GM23338 (cell line): Measurements from ENCODE around the gene AGA. TPM values are rescaled to one million over a fixed set of nuclear protein-coding genes. Genes with fewer than 3 reads are reported as not detected.

Experiments used
- ATAC-seq: fragments of 200-7000 bp; cut with Tn5 transposase; 3 replicates; pipeline ENCODE4 v1.9.1; 2020
- DNase-seq: peaks from one replicate; pipeline ENCODE4 v3.0.0-alpha.2; 2015; ENCODE audit warnings: low spot score
- H2AFZ ChIP-seq: fragments of 200-600 bp; sonication (generic); 2 replicates; pipeline ENCODE4 v1.8.0; 2016; ENCODE audit warnings: antibody characterized with exemption, mild to moderate bottlenecking, moderate library complexity
- H3F3A ChIP-seq: fragments of 200-600 bp; sonication (generic); replicated peaks from 2 replicates; pipeline ENCODE4 v1.8.0; 2017; ENCODE audit warnings: antibody characterized with exemption, mixed run types, low read depth
- H3K27ac ChIP-seq: fragments of 200-600 bp; sonication (generic); 2 replicates; pipeline ENCODE4 v1.6.1; 2016; ENCODE audit warnings: low read depth
- H3K27me3 ChIP-seq: fragments of 200-600 bp; sonication (generic); 2 replicates; pipeline ENCODE4 v1.8.0; 2016; ENCODE audit warnings: mild to moderate bottlenecking, mixed run types, moderate library complexity; ENCODE audit not compliant: insufficient read depth
- H3K36me3 ChIP-seq: fragments of 200-600 bp; sonication (generic); 2 replicates; pipeline ENCODE4 v1.8.0; 2016; ENCODE audit warnings: mild to moderate bottlenecking; ENCODE audit not compliant: insufficient read depth
- H3K4me1 ChIP-seq: fragments of 200-600 bp; sonication (generic); 2 replicates; pipeline ENCODE4 v1.8.0; 2016; ENCODE audit warnings: mild to moderate bottlenecking, moderate library complexity; ENCODE audit not compliant: insufficient read depth
- H3K4me2 ChIP-seq: fragments of 200-600 bp; sonication (generic); 2 replicates; pipeline ENCODE4 v1.7.1; 2017; ENCODE audit warnings: mixed run types
- H3K4me3 ChIP-seq: fragments of 200-600 bp; sonication (generic); 2 replicates; pipeline ENCODE4 v1.6.1; 2016; ENCODE audit warnings: mixed run types
- H3K79me2 ChIP-seq: fragments of 200-600 bp; sonication (generic); replicated peaks from 2 replicates; pipeline ENCODE4 v1.8.0; 2017; ENCODE audit warnings: mild to moderate bottlenecking; ENCODE audit not compliant: insufficient read depth
- H3K9me2 ChIP-seq: fragments of 200-600 bp; sonication (generic); 2 replicates; pipeline ENCODE4 v1.8.0; 2017; ENCODE audit not compliant: insufficient read depth
- H4K20me1 ChIP-seq: fragments of 200-600 bp; sonication (generic); replicated peaks from 2 replicates; pipeline ENCODE4 v1.8.0; 2017; ENCODE audit warnings: mild to moderate bottlenecking; ENCODE audit not compliant: insufficient read depth
- H3K27ac Mint-ChIP-seq: 2 replicates; pipeline ENCODE4 v1.8.0; 2020; ENCODE audit warnings: inconsistent platforms, mild to moderate bottlenecking, moderate library complexity, mixed read lengths
- H3K27me3 Mint-ChIP-seq: 3 replicates; pipeline ENCODE4 v1.8.0; 2022; ENCODE audit warnings: low read depth, mild to moderate bottlenecking, moderate library complexity, mixed read lengths, inconsistent platforms; ENCODE audit not compliant: insufficient read depth, poor library complexity
- H3K36me3 Mint-ChIP-seq: 3 replicates; pipeline ENCODE4 v1.8.0; 2021; ENCODE audit warnings: low read depth, mild to moderate bottlenecking, inconsistent platforms, moderate library complexity, mixed read lengths
- H3K4me1 Mint-ChIP-seq: 3 replicates; pipeline ENCODE4 v1.8.0; 2020; ENCODE audit warnings: mild to moderate bottlenecking, inconsistent platforms, mixed read lengths
- H3K4me3 Mint-ChIP-seq: 3 replicates; pipeline ENCODE4 v1.8.0; 2021; ENCODE audit warnings: moderate library complexity, mild to moderate bottlenecking, inconsistent platforms, mixed read lengths
- H3K9me3 Mint-ChIP-seq: 3 replicates; pipeline ENCODE4 v1.8.0; 2020; ENCODE audit warnings: moderate library complexity, mild to moderate bottlenecking, inconsistent platforms, mixed read lengths
- CREB1 ChIP-seq: fragments of 250-450 bp; sonication (Bioruptor Pico); IDR thresholded peaks from 2 replicates; pipeline ENCODE4 v1.5.0; 2020; ENCODE audit warnings: low read depth, mild to moderate bottlenecking, moderate library complexity
- CTCF ChIP-seq, 2 experiments: fragments of 200-600 bp in 1 of 2; sonication (generic) in 1 of 2; conservative IDR thresholded peaks; 2 replicates each; pipeline versions ENCODE4 v1.5.1 to v1.6.1; 2016 to 2017; ENCODE audit warnings: antibody characterized with exemption in 2 of 2, low read depth in 2 of 2, mild to moderate bottlenecking in 2 of 2, moderate library complexity in 1 of 2
- EZH2 ChIP-seq: fragments of 200-600 bp; sonication (generic); IDR thresholded peaks from one replicate; pipeline ENCODE4 v1.8.0; 2017; ENCODE audit warnings: antibody characterized with exemption, mild to moderate bottlenecking, low read depth; ENCODE audit not compliant: unreplicated experiment
- EZH2phosphoT487 ChIP-seq: fragments of 200-600 bp; sonication (generic); IDR thresholded peaks from one replicate; pipeline ENCODE4 v1.8.1; 2018; ENCODE audit warnings: antibody characterized with exemption; ENCODE audit not compliant: unreplicated experiment
- NANOG ChIP-seq: IDR thresholded peaks from 2 replicates; pipeline ENCODE4 v1.6.1; 2016; ENCODE audit warnings: antibody characterized with exemption, borderline replicate concordance
- POLR2AphosphoS5 ChIP-seq: IDR thresholded peaks from 2 replicates; pipeline ENCODE4 v1.6.1; 2016; ENCODE audit warnings: antibody characterized with exemption, low read depth
- REST ChIP-seq: IDR thresholded peaks from one replicate; pipeline ENCODE4 v1.6.1; 2018; ENCODE audit warnings: antibody characterized with exemption; ENCODE audit not compliant: unreplicated experiment
- STAT1 ChIP-seq: IDR thresholded peaks from one replicate; pipeline ENCODE4 v1.6.1; 2016; ENCODE audit warnings: antibody characterized with exemption; ENCODE audit not compliant: unreplicated experiment
- ZNF114 ChIP-seq: fragments of 250-450 bp; sonication (Bioruptor Pico); IDR thresholded peaks from 2 replicates; pipeline ENCODE4 v1.5.0; 2020; ENCODE audit warnings: mild to moderate bottlenecking, moderate library complexity
- ZNF331 ChIP-seq: fragments of 250-450 bp; sonication (Bioruptor Pico); IDR thresholded peaks from 2 replicates; pipeline ENCODE4 v1.5.0; 2020; ENCODE audit warnings: low read depth, mild to moderate bottlenecking, moderate library complexity
- polyA plus RNA-seq: library from polyadenylated mRNA; unstranded; fragments of >200 nt; fragmentation: Nextera tagmentation; extraction: Ambion mirVana; gene quantifications from 2 replicates; pipeline ENCODE4 v1.2.1, GENCODE V29; 2016
- total RNA-seq: library from RNA; depleted of rRNA; stranded (reverse); fragments of >200 nt; shearing (Covaris generic); gene quantifications from 2 replicates; pipeline ENCODE4 v1.2.3, GENCODE V29; 2014

Gene AGA
- total and polyA plus RNA-seq, 2 experiments from 2014 or later, result 5.5 to 12.8 TPM

- TF ChIP-seq ZNF331 (CRISPR knock-in tag) (no peak), EZH2phosphoT487 (no peak), POLR2AphosphoS5 (no peak), CTCF (conservative IDR thresholded peaks at IDR 0.05; ENCODE audit: low read depth in 2 of 2) (no peak), ZNF114 (CRISPR knock-in tag) (no peak), REST (no peak), EZH2 (no peak), CREB1 (no peak), NANOG (no peak), STAT1 (no peak)
- peaks cover 9% of the 10 kb centered on the region; the same call in 2 of the 3 replicates for H3K9me3 Mint-ChIP-seq
- Histone ChIP-seq H3K36me3 (no peaks in the 10 kb centered on the region), H3K79me2 (no peaks in the 10 kb centered on the region), H2AFZ (no peak overlapping the region; the same call in 1 of the 2 replicates), H3K4me3 (no peak overlapping the region), H3K4me1 (no peaks in the 10 kb centered on the region), H3F3A (no peaks in the 10 kb centered on the region), H4K20me1 (no peaks in the 10 kb centered on the region), H3K27me3 (no peaks in the 10 kb centered on the region), H3K27ac (no peak overlapping the region), H3K4me2 (no peak overlapping the region), H3K9me2 (no peaks in the 10 kb centered on the region)
- no peak overlapping the region for H3K27ac Mint-ChIP-seq
- H3K4me3 Mint-ChIP-seq, result no peak overlapping the region
- DNase-seq (no peak), ATAC-seq (no peak)
- peaks cover 1% of the 10 kb centered on the region for H3K27me3 Mint-ChIP-seq
- H3K4me1 Mint-ChIP-seq, result no peaks in the 10 kb centered on the region; the same call in 2 of the 3 replicates
- peaks cover 6% of the 10 kb centered on the region; the same call in 2 of the 3 replicates for H3K36me3 Mint-ChIP-seq
These were observed 57.3 kb downstream of the AGA start for GRCh38 chr4:177384856-177385397.

GRCh38 chr4:177381762-177382310 lies 60.4 kb downstream of the AGA start:
- Mint-ChIP-seq H3K4me1 (no peaks in the 10 kb centered on the region; the same call in 2 of the 3 replicates), H3K27me3 (peaks cover 1% of the 10 kb centered on the region), H3K4me3 (no peak overlapping the region), H3K27ac (no peak overlapping the region), H3K9me3 (peaks cover 9% of the 10 kb centered on the region; the same call in 2 of the 3 replicates), H3K36me3 (peaks cover 6% of the 10 kb centered on the region; the same call in 2 of the 3 replicates)
- ATAC-seq (no peak), DNase-seq (no peak)
- TF ChIP-seq REST (no peak), POLR2AphosphoS5 (no peak), CTCF (conservative IDR thresholded peaks at IDR 0.05; ENCODE audit: low read depth in 2 of 2) (no peak)
- Histone ChIP-seq H3K4me2 (no peak overlapping the region), H3K36me3 (no peaks in the 10 kb centered on the region), H3K9me2 (no peaks in the 10 kb centered on the region), H3K27me3 (no peaks in the 10 kb centered on the region), H3K27ac (no peak overlapping the region), H3F3A (no peaks in the 10 kb centered on the region), H2AFZ (no peak overlapping the region), H3K4me1 (no peaks in the 10 kb centered on the region), H3K79me2 (no peaks in the 10 kb centered on the region), H4K20me1 (no peaks in the 10 kb centered on the region), H3K4me3 (no peak overlapping the region)
